Activated CD8-positive, alpha-beta T cell treated with anti-CD3 and anti-CD28 coated beads for 36 hours (primary cell): Measurements from ENCODE around the gene SCYL1. TPM values are rescaled to one million over a fixed set of nuclear protein-coding genes. Genes with fewer than 3 reads are reported as not detected.

Experiments used
- ATAC-seq: fragments of 200-7000 bp; cut with Tn5 transposase; one replicate; pipeline ENCODE4 v1.10.0; 2021; ENCODE audit warnings: mild to moderate bottlenecking, moderate library complexity
- CTCF ChIA-PET: fragments of 350-600 bp; sonication (Branson Sonifier 250); formaldehyde crosslinking; loops from one replicate; lab custom pipeline; 2021; ENCODE audit warnings: antibody characterized with exemption; lab: Charles Lee
- POLR2A ChIA-PET: fragments of 350-600 bp; sonication (Branson Sonifier 250); formaldehyde crosslinking; loops from one replicate; lab custom pipeline; 2021; ENCODE audit warnings: antibody characterized with exemption; lab: Charles Lee
- DNase-seq: peaks from one replicate; pipeline ENCODE4 v3.0.0-alpha.2; 2020
- H3K27ac Mint-ChIP-seq: one replicate; pipeline ENCODE4 v1.8.0; 2021; ENCODE audit warnings: mild to moderate bottlenecking, mixed read lengths
- H3K27me3 Mint-ChIP-seq: one replicate; pipeline ENCODE4 v1.8.0; 2021; ENCODE audit warnings: mixed read lengths
- H3K36me3 Mint-ChIP-seq: one replicate; pipeline ENCODE4 v1.8.0; 2021; ENCODE audit warnings: low read depth, mixed read lengths
- H3K4me1 Mint-ChIP-seq: one replicate; pipeline ENCODE4 v1.8.0; 2021; ENCODE audit warnings: low read depth, mixed read lengths
- H3K4me3 Mint-ChIP-seq: one replicate; pipeline ENCODE4 v1.8.0; 2021; ENCODE audit warnings: mild to moderate bottlenecking, moderate library complexity, mixed read lengths
- H3K9me3 Mint-ChIP-seq: one replicate; pipeline ENCODE4 v1.8.0; 2021; ENCODE audit warnings: mixed read lengths
- intact Hi-C: fragments of 100-400 bp; cut with micrococcal nuclease; formaldehyde crosslinking; loops from one replicate; pipeline ENCODE4 v1.10.0; 2022
- total RNA-seq, 2 experiments: library from RNA; stranded (reverse); gene quantifications; one replicate each; pipeline ENCODE4 v1.2.3, GENCODE V29; 2021
- TF ChIP-seq, protein P1 (sequence below): fragments of 200-600 bp; IDR thresholded peaks from one replicate; pipeline ENCODE4 v1.8.0; 2022; ENCODE audit warnings: antibody characterized with exemption, mild to moderate bottlenecking

Gene SCYL1
- total RNA-seq, 2 experiments from 2014 or later, result 71.5 to 76.8 TPM

GRCh38 chr11:65558930-65559509, 34.1 kb downstream of the SCYL1 start:
- no peak for DNase-seq
- ChIA-PET CTCF (interaction anchor here (0.9 to 6.0 kb wide), 4 partner anchors 11 to 19 kb away, joined by 3 to 34 read pairs (median 4); partner anchors contain the start of genes FAM89B and ZNRD2), POLR2A (interaction anchor here (0.7 to 4.1 kb wide), 15 partner anchors 10 to 180 kb away, joined by 3 to 19 read pairs (median 3); partner anchors contain the start of genes MALAT1, NEAT1, SCYL1 and ZNRD2)
- H3K4me1 Mint-ChIP-seq, result peaks cover 60% of the 10 kb centered on the region
- TF ChIP-seq, protein P1, sequence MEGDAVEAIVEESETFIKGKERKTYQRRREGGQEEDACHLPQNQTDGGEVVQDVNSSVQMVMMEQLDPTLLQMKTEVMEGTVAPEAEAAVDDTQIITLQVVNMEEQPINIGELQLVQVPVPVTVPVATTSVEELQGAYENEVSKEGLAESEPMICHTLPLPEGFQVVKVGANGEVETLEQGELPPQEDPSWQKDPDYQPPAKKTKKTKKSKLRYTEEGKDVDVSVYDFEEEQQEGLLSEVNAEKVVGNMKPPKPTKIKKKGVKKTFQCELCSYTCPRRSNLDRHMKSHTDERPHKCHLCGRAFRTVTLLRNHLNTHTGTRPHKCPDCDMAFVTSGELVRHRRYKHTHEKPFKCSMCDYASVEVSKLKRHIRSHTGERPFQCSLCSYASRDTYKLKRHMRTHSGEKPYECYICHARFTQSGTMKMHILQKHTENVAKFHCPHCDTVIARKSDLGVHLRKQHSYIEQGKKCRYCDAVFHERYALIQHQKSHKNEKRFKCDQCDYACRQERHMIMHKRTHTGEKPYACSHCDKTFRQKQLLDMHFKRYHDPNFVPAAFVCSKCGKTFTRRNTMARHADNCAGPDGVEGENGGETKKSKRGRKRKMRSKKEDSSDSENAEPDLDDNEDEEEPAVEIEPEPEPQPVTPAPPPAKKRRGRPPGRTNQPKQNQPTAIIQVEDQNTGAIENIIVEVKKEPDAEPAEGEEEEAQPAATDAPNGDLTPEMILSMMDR, result no peak
- H3K4me3 Mint-ChIP-seq, result peak overlapping the region; percentile 87
- ATAC-seq, result no peak
- H3K9me3 Mint-ChIP-seq, result no peaks in the 10 kb centered on the region
- intact Hi-C loops, result no loop called here
- no peaks in the 10 kb centered on the region for H3K36me3 Mint-ChIP-seq
- H3K27me3 Mint-ChIP-seq, result no peaks in the 10 kb centered on the region
- peak overlapping the region; percentile 59 for H3K27ac Mint-ChIP-seq

- peaks cover 56% of the 10 kb centered on the region for H3K4me1 Mint-ChIP-seq
- ChIA-PET CTCF (interaction anchor here (6.0 kb wide), 1 partner anchor 12 kb away, joined by 34 read pairs; the partner anchor contains the start of genes FAM89B and ZNRD2), POLR2A (interaction anchor here (0.7 to 4.1 kb wide), 13 partner anchors 9 to 181 kb away, joined by 3 to 19 read pairs (median 3); partner anchors contain the start of genes MALAT1, NEAT1, SCYL1 and ZNRD2)
- peak overlapping the region; percentile 3 for H3K27ac Mint-ChIP-seq
- peak overlapping the region; percentile 87 for H3K4me3 Mint-ChIP-seq
- intact Hi-C loops, result no loop called here
- no peaks in the 10 kb centered on the region for H3K36me3 Mint-ChIP-seq
- TF ChIP-seq, protein P1, result no peak
- H3K9me3 Mint-ChIP-seq, result no peaks in the 10 kb centered on the region
- ATAC-seq (peak; percentile 41), DNase-seq (peak; percentile 45)
- H3K27me3 Mint-ChIP-seq, result no peaks in the 10 kb centered on the region
These were observed 34.7 kb downstream of the SCYL1 start for GRCh38 chr11:65559535-65559934.

DNA sequence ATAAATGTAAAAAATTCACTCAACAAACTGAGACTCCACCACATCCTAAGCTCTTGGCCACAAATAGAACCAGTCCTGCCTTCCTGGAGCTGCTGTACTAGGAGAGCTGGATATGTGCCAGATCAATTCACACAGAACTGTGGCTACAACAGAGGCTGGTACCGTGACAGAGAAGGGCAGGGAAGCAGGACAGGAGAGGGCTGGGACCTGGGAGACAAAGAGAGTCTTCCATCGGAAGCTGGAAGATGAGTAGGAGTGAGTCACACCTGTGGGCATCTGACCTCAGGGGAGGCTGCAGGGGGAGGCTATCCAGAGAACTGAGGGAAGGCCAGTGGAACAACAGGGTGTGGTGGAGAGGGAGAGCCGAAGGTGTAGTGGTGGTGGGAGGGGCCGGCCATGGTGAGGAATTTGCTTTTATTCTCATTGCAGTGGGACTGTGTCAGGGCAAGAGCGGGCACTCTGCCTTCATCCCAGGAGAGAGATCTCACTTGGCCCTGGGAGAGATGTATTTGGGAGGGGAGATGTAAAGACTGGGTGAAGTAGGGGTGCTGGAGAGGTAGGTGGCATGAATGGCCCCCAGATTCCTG, 35.2 kb downstream of the SCYL1 start:
- H3K36me3 Mint-ChIP-seq, result no peaks in the 10 kb centered on the region
- H3K9me3 Mint-ChIP-seq, result no peaks in the 10 kb centered on the region
- CTCF ChIA-PET, result interaction anchor here (2.6 to 6.0 kb wide), 2 partner anchors 12 to 19 kb away, joined by 13 to 34 read pairs; partner anchors contain the start of genes FAM89B and ZNRD2
- TF ChIP-seq, protein P1, result no peak
- ATAC-seq (no peak), DNase-seq (no peak)
- peaks cover 54% of the 10 kb centered on the region for H3K4me1 Mint-ChIP-seq
- intact Hi-C loops, result no loop called here
- POLR2A ChIA-PET, result interaction anchor here (0.9 to 4.1 kb wide), 13 partner anchors 9 to 141 kb away, joined by 3 to 19 read pairs (median 3); partner anchors contain the start of genes MALAT1, SCYL1 and ZNRD2
- H3K27ac Mint-ChIP-seq, result peak overlapping the region; percentile 48
- H3K4me3 Mint-ChIP-seq, result no peak overlapping the region
- no peaks in the 10 kb centered on the region for H3K27me3 Mint-ChIP-seq

DNA sequence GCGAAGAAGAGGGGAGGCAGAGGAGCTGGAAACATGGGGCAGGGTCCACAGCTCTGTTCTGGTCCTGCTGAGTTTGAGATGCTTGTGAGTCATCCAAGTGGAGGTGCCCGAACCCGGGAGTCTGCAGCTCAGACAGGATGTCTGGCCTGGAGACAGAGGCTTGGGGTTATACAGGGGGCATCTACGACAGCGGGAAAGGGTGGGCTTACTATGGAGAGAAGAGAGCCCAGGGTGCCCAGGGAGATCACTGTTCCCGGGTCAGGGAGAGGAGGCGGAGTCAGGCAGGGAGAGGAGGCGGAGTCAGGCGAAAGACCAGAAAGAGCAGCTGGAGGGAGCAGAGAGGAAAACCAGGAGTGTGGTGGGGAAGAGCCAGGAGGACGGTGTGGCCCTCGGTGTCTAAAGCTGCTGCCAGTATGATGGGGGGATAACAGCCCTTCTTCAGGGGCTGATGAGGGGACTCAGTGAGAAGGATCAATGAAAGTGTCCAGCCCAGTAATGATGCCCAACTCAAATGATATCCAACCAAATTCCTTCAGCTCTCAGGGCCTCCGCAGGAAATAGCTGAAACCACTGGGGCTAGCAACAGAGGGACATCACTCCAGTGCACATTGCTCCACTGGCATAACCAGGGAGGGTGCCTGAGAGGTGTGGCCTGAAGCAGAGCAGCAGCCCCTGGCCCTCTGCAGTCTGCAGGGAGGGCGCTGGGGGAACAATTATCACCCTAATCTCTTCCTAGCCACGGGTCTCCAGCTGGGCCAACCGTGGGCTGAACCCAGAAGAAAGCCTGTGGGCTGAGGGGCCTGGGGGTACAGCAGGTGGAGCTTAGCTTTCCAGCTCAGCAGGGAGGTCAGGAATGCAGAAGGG, 35.9 kb downstream of the SCYL1 start:
- ChIA-PET CTCF (interaction anchor here (1.1 to 6.0 kb wide), 3 partner anchors 11 to 31 kb away, joined by 3 to 34 read pairs (median 13); partner anchors contain the start of genes FAM89B and ZNRD2), POLR2A (interaction anchor here (0.6 to 4.1 kb wide), 13 partner anchors 8 to 141 kb away, joined by 3 to 19 read pairs (median 3); partner anchors contain the start of genes MALAT1 and ZNRD2)
- H3K27ac Mint-ChIP-seq, result peak overlapping the region; percentile 48
- DNase-seq (no peak), ATAC-seq (no peak)
- no peak overlapping the region for H3K4me3 Mint-ChIP-seq
- intact Hi-C loops, result no loop called here
- H3K27me3 Mint-ChIP-seq, result no peaks in the 10 kb centered on the region
- TF ChIP-seq, protein P1, result no peak
- H3K36me3 Mint-ChIP-seq, result no peaks in the 10 kb centered on the region
- no peaks in the 10 kb centered on the region for H3K9me3 Mint-ChIP-seq
- peaks cover 54% of the 10 kb centered on the region for H3K4me1 Mint-ChIP-seq
